GM19351 (cell line): ENCODE data around the gene CHSY1.

Experiments
- ATAC-seq: cut with Tn5 transposase; IDR thresholded peaks from one replicate; pipeline ENCODE4 v1.9.1; 2021; ENCODE audit warnings: mild to moderate bottlenecking, moderate library complexity; ENCODE audit not compliant: unreplicated experiment

CHSY1 gene

GRCh38 chr15:101156509-101157159 lies 95.2 kb downstream of the CHSY1 start:
- peak; percentile 90 for ATAC-seq

GRCh38 chr15:101156061-101156460 lies 95.8 kb downstream of the CHSY1 start:
- no peak for ATAC-seq

- ATAC-seq: no peak
These were observed 97.8 kb downstream of the CHSY1 start for GRCh38 chr15:101153801-101154656.

- peak; percentile 48 for ATAC-seq
These were observed 98.9 kb downstream of the CHSY1 start for GRCh38 chr15:101152914-101153313.

- ATAC-seq: no peak
These were observed 100.6 kb downstream of the CHSY1 start for GRCh38 chr15:101151288-101151687.

- ATAC-seq: no peak
These were observed 101.2 kb downstream of the CHSY1 start for GRCh38 chr15:101150723-101151040.

GRCh38 chr15:101149864-101150722 lies 101.8 kb downstream of the CHSY1 start:
- no peak for ATAC-seq

GRCh38 chr15:101148881-101149664 lies 102.8 kb downstream of the CHSY1 start:
- ATAC-seq: no peak

- ATAC-seq: peak; percentile 41
These were observed 103.5 kb downstream of the CHSY1 start for GRCh38 chr15:101148166-101148880.

- no peak for ATAC-seq
These were observed 104.7 kb downstream of the CHSY1 start for GRCh38 chr15:101147181-101147580.

GRCh38 chr15:101146118-101146702 lies 105.6 kb downstream of the CHSY1 start:
- ATAC-seq: no peak

- no peak for ATAC-seq
These were observed 106.5 kb downstream of the CHSY1 start for GRCh38 chr15:101145362-101145761.

- no peak for ATAC-seq
These were observed 108.5 kb downstream of the CHSY1 start for GRCh38 chr15:101143321-101143720.

- ATAC-seq: no peak
These were observed 109.1 kb downstream of the CHSY1 start for GRCh38 chr15:101142711-101143110.

GRCh38 chr15:101141926-101142527 lies 109.8 kb downstream of the CHSY1 start:
- no peak for ATAC-seq

- no peak for ATAC-seq
These were observed 111.2 kb downstream of the CHSY1 start for GRCh38 chr15:101140697-101141065.

- ATAC-seq: no peak
These were observed 111.7 kb downstream of the CHSY1 start for GRCh38 chr15:101139986-101140696.
